Subcutaneous abdominal adipose tissue (tissue), 5 donors: ENCODE measurements around the gene ZDHHC12.

Experiments used
- H3K27ac ChIP-seq: one replicate; pipeline ENCODE4 v1.7.0; 2013; ENCODE audit warnings: low read depth, mild to moderate bottlenecking, inconsistent platforms, low read length, moderate library complexity
- H3K27me3 ChIP-seq, 5 donors: one replicate each; pipeline ENCODE4 v1.7.0; 2013; ENCODE audit warnings: low read length in 5 of 5, inconsistent platforms in 1 of 5; ENCODE audit not compliant: control insufficient read depth in 5 of 5, insufficient read depth in 4 of 5
- H3K36me3 ChIP-seq, 5 donors: one replicate each; pipeline ENCODE4 v1.7.0; 2013; ENCODE audit warnings: low read length in 5 of 5; ENCODE audit not compliant: control insufficient read depth in 5 of 5, insufficient read depth in 5 of 5
- H3K4me1 ChIP-seq, 5 donors: one replicate each; pipeline ENCODE4 v1.7.0; 2013; ENCODE audit warnings: low read length in 5 of 5, mild to moderate bottlenecking in 3 of 5, moderate library complexity in 1 of 5; ENCODE audit not compliant: control insufficient read depth in 5 of 5, insufficient read depth in 5 of 5
- H3K4me3 ChIP-seq, 5 donors: one replicate each; pipeline ENCODE4 v1.7.0; 2013; ENCODE audit warnings: low read length in 5 of 5, low read depth in 1 of 5
- H3K9ac ChIP-seq, 5 donors: one replicate each; pipeline ENCODE4 v1.7.0; 2013; ENCODE audit warnings: low read length in 5 of 5, mild to moderate bottlenecking in 4 of 5, moderate library complexity in 3 of 5
- H3K9me3 ChIP-seq, 5 donors: one replicate each; pipeline ENCODE4 v1.7.0; 2013; ENCODE audit warnings: low read length in 5 of 5; ENCODE audit not compliant: control insufficient read depth in 5 of 5
- donor health status: healthy.
- donor health status: healthy.
- donor health status: healthy.
- donor health status: healthy.
- donor health status: healthy.

The ZDHHC12 gene

DNA sequence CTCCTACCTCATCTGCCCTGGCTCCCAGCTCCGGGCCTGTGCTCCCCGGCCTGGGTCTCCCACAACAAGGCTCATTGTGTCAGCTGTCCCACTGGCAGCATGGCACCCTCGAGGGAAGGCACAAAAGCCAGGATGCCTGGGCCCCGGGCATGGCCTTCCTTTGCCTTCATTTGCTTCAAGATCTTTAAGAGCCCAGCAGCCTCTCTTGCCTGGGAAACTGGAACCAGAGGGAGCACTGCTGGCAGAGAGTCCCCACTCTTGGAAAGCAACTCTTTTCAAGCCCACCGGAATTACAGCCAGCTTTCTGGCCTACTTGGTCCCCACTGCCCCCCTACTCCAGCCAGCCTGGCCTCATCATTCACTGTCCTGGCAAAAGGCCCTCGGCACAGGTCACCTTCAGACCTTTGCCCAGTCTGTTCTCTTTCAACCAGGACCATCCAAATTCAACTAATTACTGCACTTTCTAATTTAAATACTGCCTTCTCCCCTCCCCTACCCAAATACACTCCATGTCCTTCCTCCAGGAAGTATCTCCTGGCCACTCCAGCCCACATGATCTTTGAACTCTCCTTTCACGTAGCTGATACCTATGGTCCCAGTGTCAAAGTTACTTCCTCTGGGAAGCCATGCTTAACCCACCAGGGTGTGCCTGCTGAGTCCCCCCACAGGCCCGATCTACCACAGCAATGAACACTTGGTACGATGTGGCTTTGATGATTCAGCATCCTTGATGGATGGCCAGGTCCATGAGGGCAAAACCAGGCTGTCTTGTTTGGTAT is 38.9 kb upstream of the ZDHHC12 start:
- Histone ChIP-seq H3K27ac (no peak overlapping the region), H3K4me3 (no peak overlapping the region), H3K4me1 (peaks cover 0 to 3% (median 0%) of the 10 kb centered on the region in 5 donors), H3K36me3 (peaks cover 0 to 23% (median 5%) of the 10 kb centered on the region in 5 donors), H3K9me3 (no peaks in the 10 kb centered on the region), H3K27me3 (no peaks in the 10 kb centered on the region), H3K9ac (no peak overlapping the region)

DNA sequence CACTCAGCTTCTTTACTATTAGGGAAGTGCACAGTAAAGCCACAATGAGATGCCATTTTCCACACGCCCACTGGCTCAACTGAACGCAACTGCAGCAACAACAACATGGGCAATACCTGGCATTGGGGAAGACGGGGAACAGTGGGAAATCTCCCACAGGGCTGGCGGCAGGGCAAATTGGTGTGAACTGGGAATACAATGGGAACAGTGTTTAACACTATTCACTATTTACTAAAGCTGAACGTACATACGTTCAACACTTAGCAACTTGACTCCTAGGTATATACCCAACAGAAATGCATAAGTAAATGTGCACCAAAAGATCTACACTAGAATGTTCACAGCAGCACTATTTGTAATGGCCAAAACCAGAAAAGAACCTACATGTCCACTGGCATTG is 33.7 kb upstream of the ZDHHC12 start:
- Histone ChIP-seq H3K9ac (no peak overlapping the region), H3K27me3 (no peaks in the 10 kb centered on the region), H3K36me3 (peaks cover 0 to 31% (median 22%) of the 10 kb centered on the region in 5 donors), H3K4me1 (peaks cover 0 to 4% (median 0%) of the 10 kb centered on the region in 5 donors), H3K9me3 (no peaks in the 10 kb centered on the region), H3K27ac (no peak overlapping the region), H3K4me3 (no peak overlapping the region)

DNA sequence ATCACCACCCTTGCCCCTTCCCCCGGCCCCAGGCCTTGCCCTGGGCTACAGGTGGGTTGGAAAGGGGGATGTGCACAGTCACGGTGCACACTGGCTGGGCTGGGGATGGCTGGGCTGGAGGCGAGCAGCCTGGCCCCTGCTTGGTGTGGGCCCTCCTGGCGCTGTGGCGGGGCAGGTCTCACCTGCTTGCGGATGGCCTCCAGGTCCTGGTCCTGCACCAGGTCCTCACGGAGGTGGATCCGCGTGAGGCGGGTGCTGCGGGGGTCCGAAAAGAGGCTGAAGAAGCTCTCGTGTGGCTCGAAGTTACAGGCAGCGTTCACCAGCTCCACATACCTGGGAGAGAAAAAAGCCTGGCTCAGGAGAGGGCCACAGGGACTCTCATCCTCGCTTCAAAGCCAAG is 29.7 kb upstream of the ZDHHC12 start:
- Histone ChIP-seq H3K27ac (no peak overlapping the region), H3K4me1 (peaks cover 0 to 4% (median 0%) of the 10 kb centered on the region in 5 donors), H3K36me3 (peaks cover 0 to 64% (median 45%) of the 10 kb centered on the region in 5 donors), H3K4me3 (no peak overlapping the region), H3K9me3 (no peaks in the 10 kb centered on the region), H3K9ac (no peak overlapping the region), H3K27me3 (no peaks in the 10 kb centered on the region)

DNA sequence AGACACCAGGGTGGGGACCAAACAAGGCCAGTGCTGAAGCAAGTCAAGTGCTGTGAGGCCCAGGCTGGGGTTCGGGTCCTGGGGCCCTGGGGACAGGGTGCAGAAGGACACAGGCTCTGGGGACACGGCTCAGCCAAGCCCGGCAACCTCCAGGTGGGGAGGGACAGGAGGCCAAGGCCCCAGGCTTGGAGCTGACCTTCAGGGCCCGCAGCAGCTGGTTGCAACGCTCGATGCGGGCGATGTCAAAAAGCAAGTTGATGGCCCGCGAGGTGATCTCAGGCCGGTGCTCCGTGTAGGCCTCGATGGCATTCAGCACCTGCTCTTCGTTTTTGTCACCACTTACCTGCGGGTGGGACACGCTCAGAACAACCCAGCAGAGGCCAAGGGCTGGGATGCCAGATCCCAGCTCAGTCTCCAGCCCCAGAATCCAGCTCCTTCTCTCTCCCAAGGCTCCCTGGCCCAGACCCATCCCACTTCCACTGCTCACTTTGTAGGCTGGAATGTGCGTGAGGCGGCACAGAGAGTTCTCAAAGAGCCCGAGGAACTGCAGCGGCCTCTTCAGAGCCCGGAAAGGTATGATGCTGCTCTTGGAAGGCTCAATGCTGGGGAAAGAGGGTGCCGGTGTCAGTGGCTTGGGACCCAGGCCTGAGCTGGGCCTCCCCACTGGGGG is 27.1 kb upstream of the ZDHHC12 start:
- Histone ChIP-seq H3K27ac (no peak overlapping the region), H3K4me1 (peaks cover 0 to 4% (median 0%) of the 10 kb centered on the region in 5 donors), H3K36me3 (peaks cover 0 to 80% (median 54%) of the 10 kb centered on the region in 5 donors)

DNA sequence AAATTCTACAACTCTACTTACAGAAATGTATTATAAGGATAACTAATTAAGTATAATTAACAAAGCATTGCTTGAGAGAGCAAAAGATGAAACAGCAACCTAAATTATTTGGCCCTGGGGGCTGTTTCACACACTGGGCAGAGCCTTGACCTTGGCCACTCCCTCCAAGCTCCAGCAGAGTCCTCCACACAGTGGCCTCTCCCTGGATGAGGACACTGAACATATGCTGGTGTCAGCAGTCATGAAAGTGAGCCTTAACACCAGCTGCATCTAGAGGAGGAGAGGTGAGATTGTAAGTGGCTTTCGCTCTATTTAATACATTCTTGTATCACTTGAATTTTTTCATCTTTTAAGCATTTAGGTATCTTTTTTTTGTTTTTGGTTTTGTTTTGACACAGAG is 23.3 kb upstream of the ZDHHC12 start:
- no peaks in the 10 kb centered on the region for H3K9me3 ChIP-seq
- H3K27me3 ChIP-seq = no peaks in the 10 kb centered on the region
- H3K9ac ChIP-seq = no peak overlapping the region
- peaks cover 0 to 55% (median 29%) of the 10 kb centered on the region in 5 donors for H3K36me3 ChIP-seq
- H3K4me1 ChIP-seq = peaks cover 0 to 3% (median 0%) of the 10 kb centered on the region in 5 donors
- no peak overlapping the region for H3K4me3 ChIP-seq
- no peak overlapping the region for H3K27ac ChIP-seq

More for the DNA sequence above, 27.1 kb upstream of the ZDHHC12 start:
- no peak overlapping the region for H3K9ac ChIP-seq
- H3K27me3 ChIP-seq = no peaks in the 10 kb centered on the region
- H3K9me3 ChIP-seq = no peaks in the 10 kb centered on the region
- H3K4me3 ChIP-seq = no peak overlapping the region

DNA sequence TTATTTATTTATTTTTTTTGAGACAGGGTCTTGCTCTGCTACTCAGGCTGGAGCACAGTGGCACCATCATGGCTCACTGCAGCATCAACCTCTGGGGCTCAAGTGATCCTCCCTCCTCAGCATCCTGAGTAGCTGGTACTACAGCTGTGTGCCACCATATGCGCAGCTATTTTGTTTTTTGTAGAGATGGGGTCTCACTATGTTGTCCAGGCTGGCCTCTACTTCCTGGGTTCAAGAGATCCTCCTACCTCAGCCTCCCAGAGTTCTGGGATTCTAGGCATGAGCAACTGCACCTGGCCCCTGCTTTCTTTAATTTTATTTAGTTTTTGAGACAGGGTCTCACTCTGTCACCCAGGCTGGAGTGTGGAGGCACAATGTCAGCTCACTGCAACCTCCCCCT is 19.5 kb upstream of the ZDHHC12 start:
- H3K36me3 ChIP-seq = peaks cover 5 to 55% (median 31%) of the 10 kb centered on the region in 5 donors
- H3K4me1 ChIP-seq = peaks cover 0 to 3% (median 0%) of the 10 kb centered on the region in 5 donors
- H3K27ac ChIP-seq = no peak overlapping the region
- H3K9ac ChIP-seq = no peak overlapping the region
- H3K4me3 ChIP-seq = no peak overlapping the region
- H3K9me3 ChIP-seq = no peaks in the 10 kb centered on the region
- H3K27me3 ChIP-seq = no peaks in the 10 kb centered on the region

DNA sequence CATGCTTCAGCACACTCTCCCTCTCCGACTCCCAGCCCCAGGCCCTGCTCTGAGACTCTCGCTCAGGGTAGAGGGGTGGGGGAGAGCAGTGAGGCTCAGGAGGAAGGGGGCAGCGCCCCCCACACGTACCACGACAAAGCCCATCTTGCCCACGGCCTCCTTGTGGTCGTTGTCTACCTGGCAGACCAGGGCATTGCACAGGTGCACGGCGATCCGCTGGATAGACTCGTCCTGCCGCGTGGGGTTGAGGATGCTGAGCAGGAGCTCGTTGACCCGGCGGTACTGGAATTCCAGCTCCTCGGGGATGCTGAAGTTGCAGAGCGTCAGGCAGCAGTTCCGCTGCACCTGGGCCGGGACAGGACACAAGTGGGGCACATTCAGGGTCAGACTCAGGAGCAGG is 18.5 kb upstream of the ZDHHC12 start:
- H3K27me3 ChIP-seq = no peaks in the 10 kb centered on the region
- no peak overlapping the region for H3K27ac ChIP-seq
- peaks cover 5 to 49% (median 33%) of the 10 kb centered on the region in 5 donors for H3K36me3 ChIP-seq
- H3K4me1 ChIP-seq = peaks cover 0 to 3% (median 0%) of the 10 kb centered on the region in 5 donors
- H3K4me3 ChIP-seq = no peak overlapping the region
- H3K9ac ChIP-seq = no peak overlapping the region
- H3K9me3 ChIP-seq = no peaks in the 10 kb centered on the region

DNA sequence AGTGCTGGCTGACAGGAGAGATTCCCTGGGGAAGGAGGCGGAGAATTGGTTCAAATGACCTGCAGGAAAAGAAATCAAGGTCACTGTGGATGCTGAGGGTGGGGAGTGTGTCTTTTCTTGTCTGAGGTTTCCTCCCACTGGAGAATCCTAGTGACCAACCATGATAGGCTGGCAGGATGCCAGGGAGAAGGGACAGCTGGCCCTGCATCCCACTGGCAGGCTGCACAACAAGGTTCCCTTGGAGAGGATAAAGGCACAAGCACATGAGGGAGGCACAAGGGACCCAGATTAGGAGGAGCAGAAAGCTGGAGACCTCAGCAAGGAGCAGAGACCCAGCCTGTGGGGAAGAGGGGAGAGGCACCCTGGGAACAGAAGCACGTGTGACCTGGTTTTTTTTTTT is 11.4 kb upstream of the ZDHHC12 start:
- H3K4me1 ChIP-seq = peaks cover 0 to 4% (median 3%) of the 10 kb centered on the region in 5 donors
- no peak overlapping the region for H3K4me3 ChIP-seq
- no peak overlapping the region for H3K27ac ChIP-seq
- no peaks in the 10 kb centered on the region for H3K27me3 ChIP-seq
- no peak overlapping the region for H3K9ac ChIP-seq
- no peaks in the 10 kb centered on the region for H3K9me3 ChIP-seq
- peaks cover 0 to 59% (median 40%) of the 10 kb centered on the region in 5 donors for H3K36me3 ChIP-seq

DNA sequence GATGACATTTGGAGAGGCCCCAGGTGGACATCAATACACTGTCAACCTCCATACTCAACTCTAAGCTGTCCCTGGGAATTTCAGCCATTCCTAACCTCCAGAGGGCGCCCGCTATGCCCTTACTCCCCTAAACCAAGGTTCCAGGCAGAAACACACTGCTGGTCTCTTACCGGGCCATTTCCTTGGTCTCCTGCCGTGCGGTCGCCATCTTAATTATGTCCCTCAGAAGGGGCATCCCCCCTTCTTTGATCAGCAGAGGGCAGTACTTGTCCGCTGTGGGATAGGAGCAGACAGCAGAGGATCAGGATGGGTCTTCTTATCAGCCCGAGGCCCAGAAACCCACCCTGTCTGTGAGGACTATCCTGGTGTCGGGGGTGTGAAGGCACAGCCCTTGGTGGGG is 9.3 kb upstream of the ZDHHC12 start:
- H3K9me3 ChIP-seq = no peaks in the 10 kb centered on the region
- peaks cover 0 to 4% (median 3%) of the 10 kb centered on the region in 5 donors for H3K4me1 ChIP-seq
- H3K27ac ChIP-seq = no peak overlapping the region
- H3K27me3 ChIP-seq = no peaks in the 10 kb centered on the region
- H3K4me3 ChIP-seq = peak overlapping the region in 1 of 5 donors; percentile 50
- peak overlapping the region in 2 of 5 donors; percentile 38 to 63 for H3K9ac ChIP-seq
- peaks cover 0 to 55% (median 39%) of the 10 kb centered on the region in 5 donors for H3K36me3 ChIP-seq

DNA sequence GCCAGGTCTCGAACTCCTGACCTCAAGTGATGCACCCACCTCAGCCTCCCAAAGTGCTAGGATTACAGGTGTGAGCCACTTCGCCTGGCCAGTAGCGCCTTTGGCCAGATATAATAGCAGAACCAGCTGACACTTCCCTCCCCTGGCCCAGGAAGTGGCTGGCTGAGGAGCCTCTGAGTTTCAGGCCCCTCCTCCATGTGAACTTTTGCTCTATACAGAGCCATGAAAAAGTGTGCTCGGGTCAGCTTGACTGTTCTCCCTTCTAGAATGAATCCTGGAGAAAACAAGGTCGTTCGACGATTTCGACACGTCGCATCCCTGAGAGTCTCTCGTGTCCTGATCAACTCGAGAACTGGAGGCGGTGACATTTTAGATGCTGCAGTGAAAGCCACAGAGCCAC is 8.6 kb upstream of the ZDHHC12 start:
- H3K36me3 ChIP-seq = peaks cover 0 to 55% (median 39%) of the 10 kb centered on the region in 5 donors
- no peak overlapping the region for H3K4me3 ChIP-seq
- H3K9ac ChIP-seq = no peak overlapping the region
- H3K27me3 ChIP-seq = no peaks in the 10 kb centered on the region
- H3K27ac ChIP-seq = no peak overlapping the region
- no peaks in the 10 kb centered on the region for H3K9me3 ChIP-seq
- H3K4me1 ChIP-seq = peaks cover 0 to 4% (median 3%) of the 10 kb centered on the region in 5 donors
